ENCODE data around the gene LRRC71. TPM values are rescaled to one million over a fixed set of nuclear protein-coding genes. Genes with fewer than 3 reads are reported as not detected.

LRRC71 gene
- total and polyA plus RNA-seq, 3 donors from 2014 or later = 17.5 to 49.2 (median 23.1) TPM

- no peak overlapping the region for H3K4me3 ChIP-seq
- intact Hi-C loops (cut with DNase I; ENCODE audit: low total_unique reads) = no loop called here
- no peaks in the 10 kb centered on the region for H3K36me3 ChIP-seq (ENCODE audit: low read depth, missing control alignments)
- H3K9me3 ChIP-seq = no peaks in the 10 kb centered on the region
- no peak overlapping the region for H3K27ac ChIP-seq
- 90 to 93% methylated on average over 2 of the region's 2 CpGs for WGBS, 2 donors
- TF ChIP-seq POLR2A (IDR thresholded peaks at IDR 0.05) = no peak
- no peak for TF ChIP-seq CTCF (IDR thresholded peaks at IDR 0.05)
- H3K27me3 ChIP-seq = no peaks in the 10 kb centered on the region
- H3K4me1 ChIP-seq = no peaks in the 10 kb centered on the region
- DNase-seq = no peak
Observed at GRCh38 chr1:156959414-156959813, 39.0 kb downstream of the LRRC71 start.

DNA sequence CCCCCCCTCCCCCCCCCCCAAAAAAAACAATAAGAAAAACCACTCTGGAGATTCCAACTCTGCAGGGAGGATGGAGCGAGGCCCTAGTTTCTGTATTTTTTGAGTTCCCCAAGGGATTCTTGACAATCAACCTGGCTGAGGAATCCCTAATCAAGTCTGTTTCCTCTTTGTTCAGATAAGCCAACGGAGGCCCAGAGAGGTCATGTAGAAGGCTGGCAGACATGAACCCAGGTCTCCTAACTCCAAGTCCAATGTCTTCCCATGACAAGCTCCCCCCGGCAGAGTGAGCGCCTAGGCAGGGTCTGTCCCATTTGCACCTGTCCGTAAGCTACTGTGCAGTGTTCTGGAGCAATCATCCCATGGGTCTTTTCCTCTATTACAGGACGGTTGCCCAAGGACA lies 39.5 kb downstream of the LRRC71 start:
- no peak overlapping the region for H3K27ac ChIP-seq
- no peaks in the 10 kb centered on the region for H3K36me3 ChIP-seq (ENCODE audit: low read depth, missing control alignments)
- no peak for TF ChIP-seq POLR2A (IDR thresholded peaks at IDR 0.05)
- intact Hi-C loops (cut with DNase I; ENCODE audit: low total_unique reads) = no loop called here
- H3K4me3 ChIP-seq = no peak overlapping the region
- no peak for DNase-seq
- WGBS, 2 donors = 84 to 88% methylated on average over 6 of the region's 6 CpGs
- H3K27me3 ChIP-seq = no peaks in the 10 kb centered on the region
- no peaks in the 10 kb centered on the region for H3K4me1 ChIP-seq
- H3K9me3 ChIP-seq = no peaks in the 10 kb centered on the region

GRCh38 chr1:156961709-156962108 lies 41.3 kb downstream of the LRRC71 start:
- H3K36me3 ChIP-seq (ENCODE audit: low read depth, missing control alignments) = no peaks in the 10 kb centered on the region
- H3K9me3 ChIP-seq = no peaks in the 10 kb centered on the region
- no peaks in the 10 kb centered on the region for H3K4me1 ChIP-seq
- DNase-seq = no peak
- intact Hi-C loops (cut with DNase I; ENCODE audit: low total_unique reads) = no loop called here
- no peaks in the 10 kb centered on the region for H3K27me3 ChIP-seq
- no peak overlapping the region for H3K27ac ChIP-seq
- WGBS, 2 donors = 73% methylated on average over 4 of the region's 4 CpGs
- H3K4me3 ChIP-seq = no peak overlapping the region
- TF ChIP-seq CTCF (IDR thresholded peaks at IDR 0.05) (no peak), POLR2A (IDR thresholded peaks at IDR 0.05) (no peak)

- Histone ChIP-seq H3K27me3 (no peaks in the 10 kb centered on the region), H3K9me3 (no peaks in the 10 kb centered on the region), H3K4me1 (no peaks in the 10 kb centered on the region), H3K27ac (no peak overlapping the region), H3K36me3 (ENCODE audit: low read depth, missing control alignments) (no peaks in the 10 kb centered on the region), H3K4me3 (no peak overlapping the region)
- WGBS, 2 donors = 56 to 65% methylated on average over 3 of the region's 3 CpGs
- intact Hi-C loops (cut with DNase I; ENCODE audit: low total_unique reads) = no loop called here
- no peak for DNase-seq
- TF ChIP-seq CTCF (IDR thresholded peaks at IDR 0.05) = no peak
- TF ChIP-seq POLR2A (IDR thresholded peaks at IDR 0.05) = no peak
Observed at GRCh38 chr1:156963621-156964020, 43.2 kb downstream of the LRRC71 start.

- Histone ChIP-seq H3K27ac (no peak overlapping the region), H3K27me3 (no peaks in the 10 kb centered on the region), H3K9me3 (no peaks in the 10 kb centered on the region), H3K36me3 (ENCODE audit: low read depth, missing control alignments) (no peaks in the 10 kb centered on the region), H3K4me3 (no peak overlapping the region), H3K4me1 (no peaks in the 10 kb centered on the region)
- TF ChIP-seq CTCF (IDR thresholded peaks at IDR 0.05) = no peak
- no peak for TF ChIP-seq POLR2A (IDR thresholded peaks at IDR 0.05)
- intact Hi-C loops (cut with DNase I; ENCODE audit: low total_unique reads) = no loop called here
- WGBS, 2 donors = 94% methylated on average over 2 of the region's 2 CpGs
- DNase-seq = no peak
Observed at GRCh38 chr1:156964441-156964840, 44.0 kb downstream of the LRRC71 start.

Measured in testis (tissue), 3 donors.